Hepatocyte (in vitro differentiated cells): Measurements from ENCODE around the gene CD82.

Experiments
- EZH2 ChIP-seq: fragments of 200-600 bp; sonication (generic); IDR thresholded peaks from 2 replicates; pipeline ENCODE4 v1.6.1; 2016; ENCODE audit warnings: antibody characterized with exemption, mild to moderate bottlenecking, borderline replicate concordance
- EZH2phosphoT487 ChIP-seq: fragments of 200-600 bp; sonication (generic); IDR thresholded peaks from one replicate; pipeline ENCODE4 v1.6.1; 2018; ENCODE audit warnings: antibody characterized with exemption, mild to moderate bottlenecking, low read depth, moderate library complexity; ENCODE audit not compliant: unreplicated experiment, severe bottlenecking
- TF ChIP-seq, protein P1 (sequence below): fragments of 200-600 bp; sonication (generic); IDR thresholded peaks from 2 replicates; pipeline ENCODE4 v1.5.1; 2016; ENCODE audit warnings: antibody characterized with exemption, mild to moderate bottlenecking; ENCODE audit not compliant: poor library complexity

DNA sequence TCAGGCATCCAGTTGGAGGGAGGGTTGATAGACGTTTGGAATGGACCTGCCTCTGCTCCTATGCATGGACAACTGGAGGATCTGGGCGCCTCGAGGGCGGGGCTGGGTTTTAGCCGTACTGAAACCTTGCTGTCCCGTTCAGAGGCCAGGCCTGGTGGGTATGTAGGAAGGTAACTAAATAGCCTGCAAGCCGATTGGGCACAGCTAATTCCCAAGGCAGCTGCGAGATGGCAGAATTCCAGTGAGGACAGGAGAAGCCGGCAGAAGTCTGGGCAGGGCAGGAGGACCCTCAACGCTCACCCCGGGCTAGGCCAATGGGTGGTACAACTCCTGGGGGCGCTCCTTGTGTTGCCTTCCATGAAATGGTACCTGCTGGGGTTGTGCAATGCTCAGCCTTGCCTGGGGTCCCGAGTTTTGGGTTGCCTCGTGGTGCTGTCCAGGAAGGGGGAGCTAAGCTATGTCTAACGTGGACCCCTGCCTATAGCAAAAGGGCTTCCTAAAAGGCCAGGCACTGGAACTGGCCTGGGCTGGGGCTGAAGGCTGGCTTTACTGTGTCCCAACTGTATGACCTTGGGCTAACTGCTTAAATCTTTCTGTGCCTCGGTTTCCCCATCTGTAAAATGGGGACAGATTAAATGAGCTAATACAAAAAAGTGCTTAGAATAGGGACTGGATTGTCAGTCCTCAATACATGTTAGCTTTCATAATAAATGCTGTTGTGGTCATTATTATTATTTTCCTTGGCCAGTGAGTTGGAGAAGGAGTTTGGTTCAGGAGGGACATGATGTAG lies 30.1 kb upstream of the CD82 start:
- TF ChIP-seq, protein P1, sequence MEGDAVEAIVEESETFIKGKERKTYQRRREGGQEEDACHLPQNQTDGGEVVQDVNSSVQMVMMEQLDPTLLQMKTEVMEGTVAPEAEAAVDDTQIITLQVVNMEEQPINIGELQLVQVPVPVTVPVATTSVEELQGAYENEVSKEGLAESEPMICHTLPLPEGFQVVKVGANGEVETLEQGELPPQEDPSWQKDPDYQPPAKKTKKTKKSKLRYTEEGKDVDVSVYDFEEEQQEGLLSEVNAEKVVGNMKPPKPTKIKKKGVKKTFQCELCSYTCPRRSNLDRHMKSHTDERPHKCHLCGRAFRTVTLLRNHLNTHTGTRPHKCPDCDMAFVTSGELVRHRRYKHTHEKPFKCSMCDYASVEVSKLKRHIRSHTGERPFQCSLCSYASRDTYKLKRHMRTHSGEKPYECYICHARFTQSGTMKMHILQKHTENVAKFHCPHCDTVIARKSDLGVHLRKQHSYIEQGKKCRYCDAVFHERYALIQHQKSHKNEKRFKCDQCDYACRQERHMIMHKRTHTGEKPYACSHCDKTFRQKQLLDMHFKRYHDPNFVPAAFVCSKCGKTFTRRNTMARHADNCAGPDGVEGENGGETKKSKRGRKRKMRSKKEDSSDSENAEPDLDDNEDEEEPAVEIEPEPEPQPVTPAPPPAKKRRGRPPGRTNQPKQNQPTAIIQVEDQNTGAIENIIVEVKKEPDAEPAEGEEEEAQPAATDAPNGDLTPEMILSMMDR, result no peak
- TF ChIP-seq EZH2 (no peak), EZH2phosphoT487 (no peak)
